Endothelial cell of umbilical vein (primary cell): ENCODE data around the gene CTSE. TPM values are rescaled to one million over a fixed set of nuclear protein-coding genes. Genes with fewer than 3 reads are reported as not detected.

ENCODE experiments used
- BruUV-seq: library from RNA; stranded (reverse); fragments of 400-500 nt; replicated peaks from 2 replicates; lab custom pipeline; 2021; lab: Mats Ljungman, UMichigan
- CTCF ChIA-PET: fragments of 300-600, 350-600 bp; sonication (Branson Sonifier 250); formaldehyde crosslinking; loops from one replicate; lab custom pipeline; 2021; ENCODE audit warnings: antibody characterized with exemption, inconsistent platforms; lab: Charles Lee
- POLR2A ChIA-PET: fragments of 300-600, 350-600 bp; sonication (Branson Sonifier 250); formaldehyde crosslinking; loops from one replicate; lab custom pipeline; 2021; ENCODE audit warnings: antibody characterized with exemption, inconsistent platforms; lab: Charles Lee
- DNase-seq: peaks from one replicate; pipeline ENCODE4 v3.0.0-alpha.2; 2011; ENCODE audit warnings: low read depth, low spot score
- FAIRE-seq: peaks from 2 replicates; lab custom pipeline; 2011; peaks lifted over from hg19 to GRCh38; lab: Jason Lieb, UNC
- H2AFZ ChIP-seq: 2 replicates; pipeline ENCODE4 v1.6.0; 2012; ENCODE audit warnings: low read depth, low read length, control low read depth, inconsistent platforms
- H3K27ac ChIP-seq: 2 replicates; pipeline ENCODE4 v1.5.1; 2011; ENCODE audit warnings: low read depth, mild to moderate bottlenecking, control low read depth, low read length, moderate library complexity; ENCODE audit not compliant: insufficient read depth
- H3K27me3 ChIP-seq, 2 experiments: 2 replicates each; pipeline versions ENCODE4 v1.6.0 to v1.6.1; 2011; ENCODE audit warnings: low read length in 2 of 2, mixed read lengths in 1 of 2; ENCODE audit not compliant: control insufficient read depth in 2 of 2, insufficient read depth in 2 of 2
- H3K36me3 ChIP-seq, 2 experiments: 2 replicates in 1 of 2; 3 replicates in 1 of 2; pipeline ENCODE4 v1.5.1; 2011; ENCODE audit warnings: low read length in 2 of 2, mild to moderate bottlenecking in 1 of 2, moderate library complexity in 1 of 2; ENCODE audit not compliant: control insufficient read depth in 2 of 2, insufficient read depth in 2 of 2; ENCODE audit errors: extremely low read depth in 1 of 2
- H3K4me1 ChIP-seq: 3 replicates; pipeline ENCODE4 v1.5.1; 2011; ENCODE audit warnings: mild to moderate bottlenecking, low read length; ENCODE audit not compliant: control insufficient read depth, insufficient read depth; ENCODE audit errors: extremely low read depth
- H3K4me2 ChIP-seq: 2 replicates; pipeline ENCODE4 v1.6.1; 2011; ENCODE audit warnings: low read length, control low read depth, mixed read lengths; ENCODE audit not compliant: insufficient read depth
- H3K4me3 ChIP-seq, 3 experiments: fragments of 200-600 bp in 1 of 3; sonication (generic), shearing (Covaris generic) in 1 of 3; replicated peaks in 1 of 3; 2 replicates each; pipeline ENCODE4 v1.5.1; 2011 to 2016; ENCODE audit warnings: control low read depth in 3 of 3, low read length in 3 of 3, mild to moderate bottlenecking in 2 of 3, inconsistent platforms in 1 of 3, low read depth in 1 of 3, moderate library complexity in 1 of 3; ENCODE audit not compliant: insufficient read depth in 1 of 3
- H3K79me2 ChIP-seq: 2 replicates; pipeline ENCODE4 v1.6.0; 2012; ENCODE audit warnings: low read length, inconsistent platforms; ENCODE audit not compliant: control insufficient read depth, insufficient read depth
- H3K9ac ChIP-seq: replicated peaks from 2 replicates; pipeline ENCODE3; 2011; ENCODE audit warnings: low read length, control low read depth; ENCODE audit not compliant: insufficient read depth; ENCODE audit errors: extremely low read depth
- H3K9me1 ChIP-seq: replicated peaks from 3 replicates; pipeline ENCODE4 v1.6.0; 2011; ENCODE audit warnings: mild to moderate bottlenecking, low read length; ENCODE audit not compliant: control insufficient read depth, insufficient read depth; ENCODE audit errors: extremely low read depth
- H3K9me3 ChIP-seq: replicated peaks from 2 replicates; pipeline ENCODE4 v1.5.1; 2012; ENCODE audit warnings: low read length, inconsistent platforms; ENCODE audit not compliant: control insufficient read depth, insufficient read depth
- H4K20me1 ChIP-seq: replicated peaks from 2 replicates; pipeline ENCODE3; 2011; ENCODE audit warnings: mild to moderate bottlenecking, low read length; ENCODE audit not compliant: control insufficient read depth, insufficient read depth; ENCODE audit errors: extremely low read depth
- EZH2 ChIP-seq: IDR thresholded peaks from 2 replicates; pipeline ENCODE4 v1.6.1; 2012; ENCODE audit warnings: borderline replicate concordance, low read depth, mild to moderate bottlenecking, moderate library complexity, low read length, inconsistent platforms; ENCODE audit not compliant: severe bottlenecking
- FOS ChIP-seq: IDR thresholded peaks from 2 replicates; pipeline ENCODE4 v1.6.1; 2011; ENCODE audit warnings: mild to moderate bottlenecking, low read length, moderate library complexity, borderline replicate concordance; ENCODE audit not compliant: insufficient read depth
- GATA2 ChIP-seq: IDR thresholded peaks from 2 replicates; pipeline ENCODE4 v1.7.0; 2011; ENCODE audit warnings: low read depth, mild to moderate bottlenecking, moderate library complexity, mixed read lengths, low read length; ENCODE audit not compliant: insufficient read length, insufficient read depth
- JUN ChIP-seq: IDR thresholded peaks from 2 replicates; pipeline ENCODE4 v1.6.1; 2011; ENCODE audit warnings: borderline replicate concordance, low read depth; ENCODE audit not compliant: insufficient read length, insufficient read depth
- MYC ChIP-seq: IDR thresholded peaks from one replicate; pipeline ENCODE4 v1.6.1; 2011; ENCODE audit warnings: mild to moderate bottlenecking, low read depth, low read length
- POLR2A ChIP-seq: IDR thresholded peaks from 2 replicates; pipeline ENCODE4 v1.6.1; 2012; ENCODE audit warnings: low read depth, mild to moderate bottlenecking, control low read depth, low read length
- POLR2AphosphoS5 ChIP-seq: IDR thresholded peaks from 2 replicates; pipeline ENCODE4 v1.6.1; 2012; ENCODE audit warnings: low read depth, mild to moderate bottlenecking, control low read depth, low read length, moderate library complexity; ENCODE audit not compliant: insufficient read depth
- dilution Hi-C: fragments of 300-500 bp; cut with MboI; formaldehyde crosslinking; loops from one replicate; pipeline ENCODE4 v1.15.0; 2019; ENCODE audit warnings: low sequenced_read_pairs; ENCODE audit not compliant: extremely low pct_ligation_motif_present
- intact Hi-C: fragments of 100-400 bp; cut with micrococcal nuclease; formaldehyde crosslinking; loops from one replicate; pipeline ENCODE4 v1.10.0; 2022
- polyA plus RNA-seq, 4 experiments: library from polyadenylated mRNA; depleted of rRNA in 3 of 4; stranded (reverse) in 3 of 4; unstranded in 1 of 4; fragments of >200 nt; gene quantifications; 2 replicates each; pipeline versions ENCODE4 v1.2.1 to v1.2.3, GENCODE V29; 2011 to 2012; ENCODE audit warnings: missing spikeins in 1 of 4
- total RNA-seq: library from RNA; stranded (reverse); gene quantifications from 2 replicates; pipeline ENCODE4 v1.2.3, GENCODE V29; 2021
- TF ChIP-seq, protein P1 (sequence below), 2 donors: IDR thresholded peaks; 1 replicate in 1 of 2; 2 replicates in 1 of 2; pipeline ENCODE4 v1.5.1; 2011; ENCODE audit warnings: low read length in 2 of 2, mild to moderate bottlenecking in 2 of 2, moderate library complexity in 2 of 2, control low read depth in 1 of 2, inconsistent platforms in 1 of 2, low read depth in 1 of 2; ENCODE audit not compliant: insufficient read depth in 1 of 2; ENCODE audit errors: extremely low read depth in 1 of 2
- TF ChIP-seq, protein P2 (sequence below): IDR thresholded peaks from 2 replicates; pipeline ENCODE4 v1.6.1; 2011; ENCODE audit not compliant: insufficient read depth, insufficient read length

Gene CTSE
- total and polyA plus RNA-seq, 2 donors (not counting 3 experiments of a cell fraction or from before 2014, with no cell fraction given): 0.17 TPM; not detected in 1

DNA sequence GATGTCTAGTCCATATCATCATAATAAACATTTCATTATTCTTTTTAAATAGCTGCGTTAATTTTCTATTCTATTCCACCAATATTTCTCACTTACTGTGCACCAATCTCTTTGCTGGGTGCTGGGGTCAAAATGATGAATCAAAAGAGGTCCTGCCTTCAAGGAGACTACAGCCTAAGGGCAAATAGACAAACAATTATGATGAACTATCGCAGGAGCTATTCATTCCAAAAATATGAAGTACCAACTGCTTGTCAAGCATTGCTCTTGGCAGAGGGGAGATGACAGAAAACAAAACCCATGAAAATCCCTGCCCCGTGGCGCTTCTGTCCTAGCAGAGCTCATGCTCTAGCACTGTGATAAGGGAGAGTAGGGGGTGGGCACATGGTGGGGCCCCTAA is 51.6 kb downstream of the CTSE start:
- intact Hi-C loops (no loop called here), dilution Hi-C loops (no loop called here)
- Histone ChIP-seq H3K4me2 (no peak overlapping the region), H3K36me3 (no peaks in the 10 kb centered on the region), H3K9me1 (no peaks in the 10 kb centered on the region), H3K9ac (no peak overlapping the region), H3K4me1 (peaks cover 8% of the 10 kb centered on the region), H3K4me3 (no peak overlapping the region), H3K27ac (no peak overlapping the region), H4K20me1 (no peaks in the 10 kb centered on the region), H3K9me3 (no peaks in the 10 kb centered on the region), H3K27me3 (no peaks in the 10 kb centered on the region), H2AFZ (no peak overlapping the region), H3K79me2 (no peaks in the 10 kb centered on the region)
- TF ChIP-seq FOS: no peak
- no peak for TF ChIP-seq MYC
- TF ChIP-seq, protein P1, sequence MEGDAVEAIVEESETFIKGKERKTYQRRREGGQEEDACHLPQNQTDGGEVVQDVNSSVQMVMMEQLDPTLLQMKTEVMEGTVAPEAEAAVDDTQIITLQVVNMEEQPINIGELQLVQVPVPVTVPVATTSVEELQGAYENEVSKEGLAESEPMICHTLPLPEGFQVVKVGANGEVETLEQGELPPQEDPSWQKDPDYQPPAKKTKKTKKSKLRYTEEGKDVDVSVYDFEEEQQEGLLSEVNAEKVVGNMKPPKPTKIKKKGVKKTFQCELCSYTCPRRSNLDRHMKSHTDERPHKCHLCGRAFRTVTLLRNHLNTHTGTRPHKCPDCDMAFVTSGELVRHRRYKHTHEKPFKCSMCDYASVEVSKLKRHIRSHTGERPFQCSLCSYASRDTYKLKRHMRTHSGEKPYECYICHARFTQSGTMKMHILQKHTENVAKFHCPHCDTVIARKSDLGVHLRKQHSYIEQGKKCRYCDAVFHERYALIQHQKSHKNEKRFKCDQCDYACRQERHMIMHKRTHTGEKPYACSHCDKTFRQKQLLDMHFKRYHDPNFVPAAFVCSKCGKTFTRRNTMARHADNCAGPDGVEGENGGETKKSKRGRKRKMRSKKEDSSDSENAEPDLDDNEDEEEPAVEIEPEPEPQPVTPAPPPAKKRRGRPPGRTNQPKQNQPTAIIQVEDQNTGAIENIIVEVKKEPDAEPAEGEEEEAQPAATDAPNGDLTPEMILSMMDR (IDR thresholded peaks at IDR 0.05; ENCODE audit: extremely low read depth in 1 of 2, insufficient read depth in 1 of 2, low read depth in 1 of 2, low read length in 2 of 2): no peak
- TF ChIP-seq POLR2AphosphoS5: no peak
- TF ChIP-seq EZH2: no peak
- TF ChIP-seq, protein P2, sequence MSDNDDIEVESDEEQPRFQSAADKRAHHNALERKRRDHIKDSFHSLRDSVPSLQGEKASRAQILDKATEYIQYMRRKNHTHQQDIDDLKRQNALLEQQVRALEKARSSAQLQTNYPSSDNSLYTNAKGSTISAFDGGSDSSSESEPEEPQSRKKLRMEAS: no peak
- TF ChIP-seq POLR2A: no peak
- TF ChIP-seq JUN: no peak
- TF ChIP-seq GATA2: no peak
- FAIRE-seq (no peak), DNase-seq (no peak)
- BruUV-seq: no TSS peak
- CTCF ChIA-PET: interaction anchor here (0.7 to 5.9 kb wide), 3 partner anchors 10 to 134 kb away, joined by 3 to 61 read pairs (median 3); no protein-coding TSS in a partner anchor
- POLR2A ChIA-PET: no interaction called here
